ENCODE results near the gene RETREG2.

Gene RETREG2

GRCh38 chr2:219214141-219214540, 36.1 kb downstream of the RETREG2 start:
- H2AK5ac ChIP-seq (ENCODE audit: low read depth, low read length), result no peak overlapping the region
- H3K9ac ChIP-seq (ENCODE audit: low read depth, low read length, poor library complexity), result no peak overlapping the region
- no peak overlapping the region for H3K4me2 ChIP-seq (ENCODE audit: insufficient read depth, low read length, poor library complexity, severe bottlenecking)
- H4K8ac ChIP-seq (ENCODE audit: low read depth, low read length), result no peak overlapping the region
- no peak overlapping the region for H3K23ac ChIP-seq (ENCODE audit: low read depth, low read length, poor library complexity)
- no peak overlapping the region for H3K4me3 ChIP-seq (ENCODE audit: low read length in 2 of 2)
- H2BK12ac ChIP-seq (ENCODE audit: low read length), result no peak overlapping the region
- H2BK15ac ChIP-seq (ENCODE audit: low read length), result no peak overlapping the region
- no peak for DNase-seq (ENCODE audit: low spot score)
- H4K91ac ChIP-seq (ENCODE audit: low read depth, low read length, poor library complexity), result no peak overlapping the region
- H2BK5ac ChIP-seq (ENCODE audit: low read length), result no peak overlapping the region
- H3K27me3 ChIP-seq (ENCODE audit: control insufficient read depth in 3 of 3, insufficient read depth in 3 of 3, low read depth in 1 of 3, low read length in 3 of 3), result no peaks in the 10 kb centered on the region
- WGBS, 2 donors (ENCODE audit: extremely low coverage in 2 of 2, insufficient read length in 2 of 2, insufficient replicate concordance in 1 of 2), result no CpG with 5 or more reads among the region's 15 CpGs
- no peak overlapping the region for H2AFZ ChIP-seq (ENCODE audit: low read length)
- no peaks in the 10 kb centered on the region for H3K9me3 ChIP-seq (replicated peaks in 1 of 2; ENCODE audit: control insufficient read depth in 2 of 2, insufficient read depth in 1 of 2, low read depth in 1 of 2, low read length in 2 of 2)
- no peak overlapping the region for H3K4ac ChIP-seq (ENCODE audit: low read length)
- no peaks in the 10 kb centered on the region for H3K79me1 ChIP-seq (ENCODE audit: low read depth, low read length)
- H3K4me1 ChIP-seq (ENCODE audit: control insufficient read depth in 2 of 2, insufficient read depth in 1 of 2, low read depth in 1 of 2, low read length in 2 of 2), result peaks cover 4 to 6% of the 10 kb centered on the region in 2 donors
- H3K18ac ChIP-seq (ENCODE audit: low read length), result no peak overlapping the region
- H3K36me3 ChIP-seq (replicated peaks in 1 of 2; ENCODE audit: control insufficient read depth in 2 of 2, insufficient read depth in 2 of 2, low read length in 2 of 2), result peaks cover 44 to 70% of the 10 kb centered on the region in 2 donors
- no peak overlapping the region for H2BK120ac ChIP-seq (ENCODE audit: low read depth, low read length)
- no peak overlapping the region for H3K27ac ChIP-seq (replicated peaks; ENCODE audit: low read length)
- H3K14ac ChIP-seq (ENCODE audit: low read length), result no peak overlapping the region

GRCh38 chr2:219214786-219215185, 36.7 kb downstream of the RETREG2 start:
- no peak overlapping the region for H3K18ac ChIP-seq (ENCODE audit: low read length)
- H3K23ac ChIP-seq (ENCODE audit: low read depth, low read length, poor library complexity), result no peak overlapping the region
- H3K4me3 ChIP-seq (ENCODE audit: low read length in 2 of 2), result no peak overlapping the region
- no peak overlapping the region for H2BK15ac ChIP-seq (ENCODE audit: low read length)
- no peak overlapping the region for H3K9ac ChIP-seq (ENCODE audit: low read depth, low read length, poor library complexity)
- H2BK12ac ChIP-seq (ENCODE audit: low read length), result no peak overlapping the region
- H4K8ac ChIP-seq (ENCODE audit: low read depth, low read length), result no peak overlapping the region
- no peak overlapping the region for H3K4ac ChIP-seq (ENCODE audit: low read length)
- peaks cover 40 to 68% of the 10 kb centered on the region in 2 donors for H3K36me3 ChIP-seq (replicated peaks in 1 of 2; ENCODE audit: control insufficient read depth in 2 of 2, insufficient read depth in 2 of 2, low read length in 2 of 2)
- no peak overlapping the region for H3K4me2 ChIP-seq (ENCODE audit: insufficient read depth, low read length, poor library complexity, severe bottlenecking)
- no peak overlapping the region for H2AFZ ChIP-seq (ENCODE audit: low read length)
- H4K91ac ChIP-seq (ENCODE audit: low read depth, low read length, poor library complexity), result no peak overlapping the region
- H3K27ac ChIP-seq (replicated peaks; ENCODE audit: low read length), result no peak overlapping the region
- H2BK120ac ChIP-seq (ENCODE audit: low read depth, low read length), result no peak overlapping the region
- no peak for DNase-seq (ENCODE audit: low spot score)
- WGBS, 2 donors (ENCODE audit: extremely low coverage in 2 of 2, insufficient read length in 2 of 2, insufficient replicate concordance in 1 of 2), result no CpG with 5 or more reads among the region's 6 CpGs
- peaks cover 7 to 11% of the 10 kb centered on the region in 2 donors for H3K4me1 ChIP-seq (ENCODE audit: control insufficient read depth in 2 of 2, insufficient read depth in 1 of 2, low read depth in 1 of 2, low read length in 2 of 2)
- no peaks in the 10 kb centered on the region for H3K9me3 ChIP-seq (replicated peaks in 1 of 2; ENCODE audit: control insufficient read depth in 2 of 2, insufficient read depth in 1 of 2, low read depth in 1 of 2, low read length in 2 of 2)
- no peaks in the 10 kb centered on the region for H3K27me3 ChIP-seq (ENCODE audit: control insufficient read depth in 3 of 3, insufficient read depth in 3 of 3, low read depth in 1 of 3, low read length in 3 of 3)
- no peak overlapping the region for H2BK5ac ChIP-seq (ENCODE audit: low read length)
- no peak overlapping the region for H2AK5ac ChIP-seq (ENCODE audit: low read depth, low read length)
- H3K79me1 ChIP-seq (ENCODE audit: low read depth, low read length), result no peaks in the 10 kb centered on the region
- no peak overlapping the region for H3K14ac ChIP-seq (ENCODE audit: low read length)

- Histone ChIP-seq H3K4me1 (ENCODE audit: control insufficient read depth in 2 of 2, insufficient read depth in 1 of 2, low read depth in 1 of 2, low read length in 2 of 2) (peaks cover 7 to 12% of the 10 kb centered on the region in 2 donors), H3K4ac (ENCODE audit: low read length) (no peak overlapping the region), H4K91ac (ENCODE audit: low read depth, low read length, poor library complexity) (no peak overlapping the region), H3K27ac (replicated peaks; ENCODE audit: low read length) (no peak overlapping the region), H3K36me3 (replicated peaks in 1 of 2; ENCODE audit: control insufficient read depth in 2 of 2, insufficient read depth in 2 of 2, low read length in 2 of 2) (peaks cover 41 to 68% of the 10 kb centered on the region in 2 donors), H4K8ac (ENCODE audit: low read depth, low read length) (no peak overlapping the region), H2BK12ac (ENCODE audit: low read length) (no peak overlapping the region), H3K9me3 (replicated peaks in 1 of 2; ENCODE audit: control insufficient read depth in 2 of 2, insufficient read depth in 1 of 2, low read depth in 1 of 2, low read length in 2 of 2) (no peaks in the 10 kb centered on the region), H3K4me3 (ENCODE audit: low read length in 2 of 2) (no peak overlapping the region), H2BK120ac (ENCODE audit: low read depth, low read length) (no peak overlapping the region), H2AFZ (ENCODE audit: low read length) (no peak overlapping the region), H3K79me1 (ENCODE audit: low read depth, low read length) (no peaks in the 10 kb centered on the region), H3K27me3 (ENCODE audit: control insufficient read depth in 3 of 3, insufficient read depth in 3 of 3, low read depth in 1 of 3, low read length in 3 of 3) (no peaks in the 10 kb centered on the region), H3K18ac (ENCODE audit: low read length) (peak overlapping the region; percentile 81), H2AK5ac (ENCODE audit: low read depth, low read length) (no peak overlapping the region), H3K9ac (ENCODE audit: low read depth, low read length, poor library complexity) (peak overlapping the region; percentile 68), H3K23ac (ENCODE audit: low read depth, low read length, poor library complexity) (peak overlapping the region; percentile 49), H2BK15ac (ENCODE audit: low read length) (no peak overlapping the region), H3K14ac (ENCODE audit: low read length) (no peak overlapping the region), H2BK5ac (ENCODE audit: low read length) (peak overlapping the region; percentile 72), H3K4me2 (ENCODE audit: insufficient read depth, low read length, poor library complexity, severe bottlenecking) (no peak overlapping the region)
- DNase-seq (ENCODE audit: low spot score), result no peak
- WGBS, 2 donors (ENCODE audit: extremely low coverage in 2 of 2, insufficient read length in 2 of 2, insufficient replicate concordance in 1 of 2), result no CpG with 5 or more reads among the region's 27 CpGs
These were observed 37.9 kb downstream of the RETREG2 start for GRCh38 chr2:219215871-219216534.

- no peak for DNase-seq (ENCODE audit: low spot score)
- Histone ChIP-seq H3K18ac (ENCODE audit: low read length) (no peak overlapping the region), H3K27ac (replicated peaks; ENCODE audit: low read length) (no peak overlapping the region)
These were observed 38.5 kb downstream of the RETREG2 start for GRCh38 chr2:219216535-219216915.

More at GRCh38 chr2:219216535-219216915, 38.5 kb downstream of the RETREG2 start:
- Histone ChIP-seq H4K91ac (ENCODE audit: low read depth, low read length, poor library complexity) (no peak overlapping the region), H3K9me3 (replicated peaks in 1 of 2; ENCODE audit: control insufficient read depth in 2 of 2, insufficient read depth in 1 of 2, low read depth in 1 of 2, low read length in 2 of 2) (no peaks in the 10 kb centered on the region), H3K4me1 (ENCODE audit: control insufficient read depth in 2 of 2, insufficient read depth in 1 of 2, low read depth in 1 of 2, low read length in 2 of 2) (peaks cover 7 to 12% of the 10 kb centered on the region in 2 donors), H2AK5ac (ENCODE audit: low read depth, low read length) (no peak overlapping the region), H3K27me3 (ENCODE audit: control insufficient read depth in 3 of 3, insufficient read depth in 3 of 3, low read depth in 1 of 3, low read length in 3 of 3) (no peaks in the 10 kb centered on the region), H2BK15ac (ENCODE audit: low read length) (no peak overlapping the region), H3K79me1 (ENCODE audit: low read depth, low read length) (no peaks in the 10 kb centered on the region), H2BK12ac (ENCODE audit: low read length) (no peak overlapping the region), H3K23ac (ENCODE audit: low read depth, low read length, poor library complexity) (peak overlapping the region; percentile 49), H3K4ac (ENCODE audit: low read length) (no peak overlapping the region), H3K14ac (ENCODE audit: low read length) (no peak overlapping the region), H3K4me3 (ENCODE audit: low read length in 2 of 2) (no peak overlapping the region), H2BK120ac (ENCODE audit: low read depth, low read length) (no peak overlapping the region), H4K8ac (ENCODE audit: low read depth, low read length) (no peak overlapping the region), H2BK5ac (ENCODE audit: low read length) (no peak overlapping the region), H3K9ac (ENCODE audit: low read depth, low read length, poor library complexity) (no peak overlapping the region), H3K4me2 (ENCODE audit: insufficient read depth, low read length, poor library complexity, severe bottlenecking) (no peak overlapping the region), H3K36me3 (replicated peaks in 1 of 2; ENCODE audit: control insufficient read depth in 2 of 2, insufficient read depth in 2 of 2, low read length in 2 of 2) (peaks cover 38 to 68% of the 10 kb centered on the region in 2 donors), H2AFZ (ENCODE audit: low read length) (no peak overlapping the region)
- WGBS, 2 donors (ENCODE audit: extremely low coverage in 2 of 2, insufficient read length in 2 of 2, insufficient replicate concordance in 1 of 2), result no CpG with 5 or more reads among the region's 6 CpGs
